ENCODE measurements around the gene DIAPH2.

Gene DIAPH2

DNA sequence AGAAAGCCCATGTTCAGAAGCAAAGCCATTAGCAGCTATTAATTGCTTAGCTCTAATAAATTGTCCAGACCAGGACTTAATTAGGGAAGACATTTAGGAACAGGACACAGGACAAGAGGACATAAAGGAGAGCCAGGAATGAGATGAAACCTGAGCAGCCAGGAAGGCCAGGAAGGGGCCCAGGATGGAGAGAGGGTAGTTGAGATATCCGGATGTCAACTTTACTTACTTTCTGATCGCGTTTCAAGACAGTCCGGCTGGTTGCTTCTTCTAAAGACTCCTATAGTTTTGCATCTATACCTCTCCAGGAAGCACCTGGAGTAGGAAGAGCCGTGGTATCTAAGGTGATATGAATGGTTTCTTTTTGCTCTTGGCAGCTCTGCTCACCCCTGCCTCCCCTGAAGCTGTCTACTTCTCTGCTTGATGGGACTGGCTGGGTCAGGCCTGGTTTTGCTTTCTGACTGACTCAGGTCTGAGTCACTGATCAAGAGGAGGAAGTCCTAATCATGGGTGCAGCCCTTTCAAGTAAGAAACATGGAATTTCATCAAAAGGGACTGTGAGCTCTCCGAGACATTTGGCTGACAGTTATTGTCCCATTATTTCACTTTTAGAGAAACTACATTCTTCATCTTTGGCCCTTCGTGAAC lies 932.4 kb downstream of the DIAPH2 start:
- DNase-seq = peak; percentile 65

DNA sequence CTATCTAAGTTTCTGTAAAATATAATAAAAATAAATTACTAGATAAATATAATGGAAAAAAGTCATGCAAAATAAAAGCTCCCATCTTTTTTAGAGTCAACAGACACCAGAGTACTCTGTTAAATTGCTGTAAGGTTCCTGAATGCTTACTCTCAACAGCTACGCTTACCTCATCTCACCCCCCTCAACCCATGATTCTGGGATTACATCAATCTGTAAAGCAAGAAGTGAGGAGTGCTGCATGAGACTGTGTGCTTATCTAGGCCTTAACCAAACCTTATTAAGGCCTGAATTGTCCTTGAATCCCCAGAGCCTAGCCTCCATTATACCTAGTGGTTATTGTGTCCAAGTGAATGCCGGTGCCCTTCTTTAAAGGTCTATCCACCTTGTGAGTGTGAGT lies 934.9 kb downstream of the DIAPH2 start:
- DNase-seq = no peak

DNA sequence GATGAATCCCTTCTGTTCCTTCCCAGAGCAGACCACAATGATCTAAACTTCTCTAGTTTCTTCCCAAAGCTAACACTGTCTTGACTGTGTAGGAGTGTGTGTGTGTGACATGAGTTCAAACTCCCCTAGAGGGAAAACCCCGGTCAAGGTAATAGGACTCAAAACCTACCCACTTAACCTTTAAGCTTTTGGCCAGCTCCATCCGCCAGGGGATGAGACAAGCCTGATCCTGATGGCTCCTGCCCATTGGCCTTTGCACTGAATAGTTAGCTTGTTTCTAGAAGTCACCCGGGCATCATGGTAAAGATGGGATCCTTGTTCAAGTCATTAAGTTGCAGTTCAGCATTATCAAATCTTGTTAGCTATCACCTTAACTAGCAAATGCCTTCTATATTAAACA lies 937.5 kb downstream of the DIAPH2 start:
- no peak for DNase-seq

DNA sequence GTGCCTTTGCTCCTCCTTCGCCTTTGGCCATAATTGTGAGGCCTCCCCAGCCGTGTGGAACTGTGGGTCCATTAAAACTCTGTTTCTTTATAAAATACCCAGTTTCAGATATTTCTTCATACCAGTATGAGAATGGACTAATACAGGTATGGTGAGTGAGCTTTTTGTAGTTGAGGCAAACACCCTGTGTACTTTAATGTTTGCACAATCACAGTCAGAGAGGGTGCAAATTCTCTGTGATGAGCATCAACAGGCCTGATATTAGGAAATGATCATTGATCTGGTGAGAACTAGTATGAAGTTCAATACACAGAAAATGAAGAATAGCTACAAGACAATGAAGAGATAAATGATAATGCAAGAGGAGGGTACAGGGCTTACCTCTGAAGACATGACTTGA lies 943.7 kb downstream of the DIAPH2 start:
- no peak for DNase-seq

DNA sequence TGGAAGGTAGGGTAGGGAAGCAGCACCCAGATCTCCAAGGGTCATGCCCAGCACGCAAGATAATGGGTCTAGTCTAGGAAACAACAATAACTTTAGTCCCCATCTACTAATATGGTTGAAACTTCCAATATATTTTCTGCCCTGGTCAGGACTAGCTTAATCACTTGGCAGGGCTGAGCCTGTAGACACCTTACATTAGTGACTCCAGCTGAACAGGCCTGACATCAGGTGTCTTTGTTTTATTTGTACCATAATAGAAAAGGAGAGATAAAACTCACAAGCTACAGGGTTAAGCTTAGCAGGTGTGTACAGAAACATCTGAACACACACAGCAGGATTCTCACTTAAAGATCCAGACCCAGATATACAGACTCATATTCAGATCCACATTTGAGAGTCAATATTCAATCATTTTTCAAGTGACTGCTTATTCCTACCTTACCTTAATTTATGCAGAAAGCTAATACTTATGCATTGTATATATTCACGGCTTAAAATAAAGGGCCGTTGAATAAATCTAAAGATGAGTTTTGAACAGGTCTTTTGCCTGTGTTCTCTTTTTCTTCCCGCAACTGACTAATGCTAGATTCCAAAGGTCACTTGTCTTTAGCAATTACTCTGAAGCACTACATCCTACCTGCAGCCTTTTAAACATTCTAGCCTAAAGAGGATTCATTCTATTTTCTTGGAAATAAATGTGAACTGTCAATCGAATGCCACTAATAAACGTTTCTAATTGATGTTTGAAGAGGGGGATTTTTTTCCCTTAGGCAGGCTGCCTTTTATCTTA lies 944.4 kb downstream of the DIAPH2 start:
- DNase-seq = peak; percentile 32

DNA sequence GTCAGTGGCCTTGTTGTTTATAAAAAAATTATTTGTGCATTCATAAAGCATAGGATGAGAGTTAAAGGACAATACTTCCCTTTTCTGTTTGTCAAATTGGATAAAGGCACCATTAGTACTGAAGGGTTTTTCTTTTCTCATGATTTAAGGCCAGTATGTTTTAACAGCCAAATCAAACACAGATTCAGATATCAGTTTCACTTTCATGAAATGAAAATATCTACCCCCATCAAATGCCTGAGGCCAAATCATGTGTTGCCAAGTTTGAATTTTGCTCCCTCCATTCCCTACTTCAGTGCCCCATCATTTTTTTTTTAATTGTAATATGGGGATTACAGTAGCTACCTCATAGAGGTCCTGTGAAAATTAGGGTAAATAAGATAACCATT lies 944.9 kb downstream of the DIAPH2 start:
- peak; percentile 7 for DNase-seq

DNA sequence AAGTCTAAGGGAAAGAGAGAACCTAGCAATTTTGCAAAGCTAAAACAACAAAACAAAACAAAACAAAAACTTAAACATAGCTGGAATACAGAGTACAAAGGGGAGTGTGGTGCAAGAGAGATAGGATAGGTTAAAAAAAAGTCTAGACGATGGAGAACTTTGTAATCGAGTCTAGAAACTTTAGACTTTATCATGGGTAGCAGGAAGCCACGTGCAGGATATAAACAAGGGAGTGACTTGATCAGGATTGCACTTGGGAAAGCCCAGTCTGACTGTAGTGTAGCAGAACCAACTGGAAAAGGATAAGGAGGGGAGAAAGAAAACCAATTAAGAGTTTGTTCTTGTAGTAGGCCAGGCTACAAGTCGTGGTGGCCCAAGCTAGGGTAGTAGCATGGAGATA lies 949.2 kb downstream of the DIAPH2 start:
- no peak for DNase-seq

DNA sequence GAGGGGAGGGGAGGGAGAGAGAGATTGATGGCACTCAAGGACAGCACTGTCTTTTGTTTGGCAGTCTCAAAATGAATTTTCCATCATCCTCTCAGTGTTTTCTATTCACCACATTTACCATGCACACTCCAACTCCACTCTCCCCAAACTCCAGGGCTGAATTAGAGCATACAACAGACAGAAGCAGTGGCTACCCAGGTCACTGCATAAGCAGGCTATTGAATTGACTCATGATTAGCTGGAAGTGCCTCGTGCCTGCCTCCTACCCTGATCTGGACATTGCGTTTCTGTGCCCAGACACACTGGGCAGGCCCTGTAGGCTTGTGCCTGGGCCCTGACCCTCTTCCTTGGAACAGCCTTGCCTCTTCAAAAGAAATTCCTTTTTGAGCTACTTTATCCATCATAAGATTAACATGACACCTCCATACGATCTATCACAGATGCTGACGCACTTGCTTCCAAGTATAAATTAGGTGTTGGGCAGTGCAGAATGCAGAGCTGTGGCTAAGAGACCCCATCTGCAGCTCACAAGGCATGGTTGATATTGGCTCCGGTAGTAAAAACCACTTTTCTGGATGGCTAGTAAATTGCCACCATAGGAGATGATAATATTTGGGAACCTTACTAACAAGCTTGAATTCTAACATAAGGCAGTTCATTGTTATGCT lies 952.0 kb downstream of the DIAPH2 start:
- no peak for DNase-seq

DNA sequence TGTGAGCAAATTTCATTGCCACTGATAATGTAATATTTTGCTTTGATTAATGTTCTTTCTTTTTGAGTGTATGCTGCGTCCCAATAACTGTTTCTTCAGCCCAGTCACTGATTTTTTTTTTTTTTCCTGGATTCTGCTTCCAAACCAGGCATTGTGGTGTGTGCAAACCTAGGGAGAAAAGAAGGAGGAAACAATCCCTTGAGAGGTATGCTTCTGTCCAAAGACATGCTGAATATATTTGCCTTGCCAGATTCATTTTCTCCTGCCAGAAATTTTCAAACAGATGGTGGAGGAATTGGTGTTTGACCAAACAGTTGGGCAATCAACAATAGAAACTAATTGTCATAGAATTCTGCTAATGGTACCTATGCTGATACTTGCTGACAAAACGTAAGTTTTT lies 952.6 kb downstream of the DIAPH2 start:
- no peak for DNase-seq

DNA sequence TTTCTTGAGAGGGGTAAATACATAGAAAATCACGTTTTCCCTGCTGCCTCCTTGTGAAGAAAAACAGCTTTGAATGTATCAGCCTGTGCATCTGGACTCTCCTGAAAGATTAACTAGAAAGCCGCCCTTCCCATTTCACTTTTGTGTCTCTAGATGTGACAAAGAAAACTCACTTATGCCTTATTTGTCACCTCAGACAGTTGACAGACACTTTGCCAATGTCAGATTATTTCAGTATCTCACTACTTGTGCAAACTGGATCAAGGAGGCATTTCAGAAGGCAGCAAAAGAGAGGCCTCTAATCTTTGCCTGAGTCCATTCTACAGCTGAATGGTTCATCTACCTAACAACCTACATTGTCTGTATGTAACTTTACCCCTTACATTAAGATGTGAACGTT lies 954.0 kb downstream of the DIAPH2 start:
- DNase-seq = no peak

DNA sequence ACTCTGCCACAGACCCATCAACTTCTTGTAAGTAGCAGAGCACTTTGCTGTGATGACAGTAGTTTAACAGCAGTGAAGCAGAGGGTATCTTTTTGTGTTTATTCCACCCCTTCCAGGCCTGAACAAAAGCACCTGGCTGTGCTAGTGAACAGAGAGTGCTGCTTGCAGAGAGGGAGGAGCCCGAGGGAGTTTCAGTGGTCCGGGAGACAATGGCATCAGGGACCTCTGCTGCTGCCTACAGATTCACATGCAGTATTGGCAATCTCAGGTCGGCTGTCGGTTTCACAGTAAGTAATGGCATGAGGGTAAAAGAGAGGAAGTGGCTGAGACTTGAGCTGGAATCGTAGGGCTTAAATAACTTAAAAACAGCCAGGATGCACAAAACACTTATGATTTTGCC lies 954.9 kb downstream of the DIAPH2 start:
- no peak for DNase-seq
